Prostate gland (tissue), 2 donors: Measurements from ENCODE around the gene ZFP14.

Experiments
- CTCF ChIP-seq, 4 experiments: fragments of 200-600 bp in 2 of 4; fragments of 450-650 bp in 2 of 4; sonication (generic) in 2 of 4; IDR thresholded peaks; 1 replicate in 3 of 4; 2 replicates in 1 of 4; pipeline ENCODE4 v1.5.1; 2016 to 2019; ENCODE audit warnings: antibody characterized with exemption in 4 of 4, mild to moderate bottlenecking in 2 of 4, moderate library complexity in 2 of 4
- POLR2A ChIP-seq: fragments of 450-650 bp; IDR thresholded peaks from one replicate; pipeline ENCODE4 v1.6.1; 2016; ENCODE audit warnings: antibody characterized with exemption, mild to moderate bottlenecking
- POLR2AphosphoS5 ChIP-seq: sonication (generic); formaldehyde crosslinking; IDR thresholded peaks from one replicate; pipeline ENCODE4 v1.6.1; 2017; ENCODE audit warnings: antibody characterized with exemption

DNA sequence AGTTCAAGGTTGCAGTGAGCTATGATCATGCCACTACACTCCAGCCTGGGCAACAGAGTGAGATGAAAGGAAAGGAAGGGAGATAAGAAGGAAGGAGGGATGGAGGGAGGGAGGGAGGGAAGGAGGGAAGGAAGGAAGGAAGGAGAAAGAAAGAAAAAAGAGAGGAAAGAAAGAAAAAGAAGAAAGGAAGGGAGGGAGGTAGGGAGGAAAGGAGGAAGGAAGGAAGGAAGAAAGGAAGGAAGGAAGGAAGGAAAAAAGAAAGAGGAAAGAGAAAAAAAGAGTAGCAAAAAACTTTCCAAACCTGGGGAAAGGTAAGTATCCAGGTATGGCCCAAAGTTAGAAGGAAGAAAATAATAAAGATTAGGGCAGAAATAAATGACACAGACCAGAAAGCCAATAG lies 7.1 kb downstream of the ZFP14 start:
- TF ChIP-seq CTCF (IDR thresholded peaks at IDR 0.05) (no peak), POLR2A (no peak), POLR2AphosphoS5 (no peak)
